ENCODE results near the gene SERPINB4.

Gene SERPINB4

GRCh38 chr18:63626431-63626830 is 17.6 kb downstream of the SERPINB4 start:
- no peak for DNase-seq

- no peak for DNase-seq
Observed at GRCh38 chr18:63624863-63625262, 19.2 kb downstream of the SERPINB4 start.

GRCh38 chr18:63619661-63620060 is 24.4 kb downstream of the SERPINB4 start:
- no peak for DNase-seq

- DNase-seq = no peak
Observed at GRCh38 chr18:63617915-63618234, 26.2 kb downstream of the SERPINB4 start.

GRCh38 chr18:63617049-63617914 is 26.8 kb downstream of the SERPINB4 start:
- peak; percentile 46 to 92 for DNase-seq

- no peak for DNase-seq
Observed at GRCh38 chr18:63613420-63613819, 30.6 kb downstream of the SERPINB4 start.

- DNase-seq = no peak
Observed at GRCh38 chr18:63606526-63606925, 37.5 kb downstream of the SERPINB4 start.

- DNase-seq = peak in 1 of 2 experiments; percentile 24
Observed at GRCh38 chr18:63604791-63605567, 39.1 kb downstream of the SERPINB4 start.

GRCh38 chr18:63603772-63604171 is 40.3 kb downstream of the SERPINB4 start:
- DNase-seq = no peak

GRCh38 chr18:63603355-63603754 is 40.7 kb downstream of the SERPINB4 start:
- DNase-seq = no peak

- no peak for DNase-seq
Observed at GRCh38 chr18:63596964-63597363, 47.1 kb downstream of the SERPINB4 start.

- DNase-seq = no peak
Observed at GRCh38 chr18:63592471-63592870, 51.6 kb downstream of the SERPINB4 start.

GRCh38 chr18:63591725-63592124 is 52.3 kb downstream of the SERPINB4 start:
- no peak for DNase-seq

- DNase-seq = no peak
Observed at GRCh38 chr18:63590966-63591695, 52.9 kb downstream of the SERPINB4 start.

- DNase-seq = no peak
Observed at GRCh38 chr18:63590373-63590772, 53.7 kb downstream of the SERPINB4 start.

GRCh38 chr18:63588909-63589308 is 55.1 kb downstream of the SERPINB4 start:
- DNase-seq = no peak
